Activated CD8-positive, alpha-beta memory T cell treated with anti-CD3 and anti-CD28 coated beads, Interleukin-2, amount 50 U/mL, for 24 hours (primary cell): ENCODE measurements around the gene PRR20A.
"Not testable (repeated sequence)": the region's sequence is repeated elsewhere in the genome, so short reads cannot be mapped to it uniquely, and the experiment has no call there.

Experiments used
- DNase-seq: peaks from one replicate; pipeline ENCODE4 v3.0.0-alpha.2; 2020; ENCODE audit errors: extremely low read depth

PRR20A gene

DNA sequence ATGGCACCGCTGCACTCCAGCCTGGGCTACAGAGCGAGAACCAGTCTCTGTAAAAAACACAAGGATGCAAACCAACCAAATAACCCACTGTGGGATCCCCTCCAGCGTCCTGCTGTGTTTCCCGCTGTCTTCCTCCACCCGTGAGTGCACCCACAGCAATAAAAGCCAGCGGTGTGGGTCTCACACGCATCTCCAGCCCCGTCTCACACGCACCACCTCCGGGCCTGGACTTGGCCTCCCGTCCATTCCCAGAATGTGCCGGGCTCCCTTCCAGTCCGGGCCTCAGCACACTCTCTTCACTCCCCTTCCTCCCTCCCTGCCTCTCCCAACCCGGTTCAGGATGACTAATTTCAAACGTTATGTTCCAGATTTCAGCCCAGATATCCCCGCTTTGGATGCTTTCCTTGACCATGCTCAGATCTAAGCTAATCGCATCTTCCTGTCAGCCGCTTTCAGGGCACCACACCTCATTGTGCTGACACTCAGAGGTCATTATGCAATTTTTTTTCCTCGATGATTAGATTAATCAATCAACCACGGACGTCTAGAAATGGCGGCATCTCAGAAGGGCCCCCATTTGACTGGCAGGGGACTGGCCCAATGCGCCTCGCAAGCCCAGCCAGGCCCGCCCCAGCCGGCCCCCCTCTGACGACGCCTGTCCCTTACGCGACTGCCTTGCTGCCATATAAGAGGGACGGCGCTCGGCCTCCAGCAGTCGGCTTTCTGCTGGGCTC lies at the start of gene PRR20A:
Gene PRR20A (plus strand): TSS at position 684 of the 734 bp plus-strand sequence. CDS start 387 bp downstream, outside the sequence.
- not testable (repeated sequence) for DNase-seq

DNA sequence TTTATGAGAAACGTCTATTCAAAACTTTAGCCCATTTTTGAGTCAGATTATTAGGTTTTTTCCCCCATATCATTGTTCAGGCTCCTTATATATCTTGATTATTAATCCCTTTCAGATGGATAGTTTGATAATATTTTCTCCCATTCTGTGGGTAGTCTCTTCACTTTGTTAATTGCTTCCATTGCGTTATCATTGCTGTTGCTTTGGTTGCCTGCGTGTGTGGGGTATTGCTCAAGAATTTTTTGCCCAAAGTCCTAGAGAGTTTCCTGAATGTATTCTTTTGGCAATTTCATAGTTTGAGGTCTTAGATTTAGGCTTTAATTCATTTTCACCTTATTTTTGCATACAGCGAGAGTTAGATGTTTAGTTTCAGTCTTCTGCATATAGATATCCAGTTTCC lies 25.8 kb upstream of the PRR20A start:
- no peak for DNase-seq

DNA sequence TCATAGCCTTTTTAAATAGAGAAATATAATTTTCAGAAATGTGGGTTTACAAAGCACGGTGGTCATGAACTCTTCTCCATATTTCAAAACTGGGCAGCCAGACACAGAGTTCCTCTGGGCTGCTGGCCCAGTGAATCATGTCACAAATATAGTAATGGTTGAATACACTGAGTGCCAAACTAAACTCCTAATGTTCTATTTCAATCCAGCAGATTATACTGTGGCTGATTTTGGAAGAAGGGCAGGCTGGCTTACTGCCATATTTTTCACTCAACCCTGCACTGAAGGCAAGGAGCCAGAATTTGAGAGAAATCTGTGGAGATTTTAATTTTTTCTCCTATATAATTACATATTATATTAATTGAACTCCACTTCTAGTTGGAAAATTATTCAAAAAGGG lies 17.0 kb upstream of the PRR20A start:
- no peak for DNase-seq

DNA sequence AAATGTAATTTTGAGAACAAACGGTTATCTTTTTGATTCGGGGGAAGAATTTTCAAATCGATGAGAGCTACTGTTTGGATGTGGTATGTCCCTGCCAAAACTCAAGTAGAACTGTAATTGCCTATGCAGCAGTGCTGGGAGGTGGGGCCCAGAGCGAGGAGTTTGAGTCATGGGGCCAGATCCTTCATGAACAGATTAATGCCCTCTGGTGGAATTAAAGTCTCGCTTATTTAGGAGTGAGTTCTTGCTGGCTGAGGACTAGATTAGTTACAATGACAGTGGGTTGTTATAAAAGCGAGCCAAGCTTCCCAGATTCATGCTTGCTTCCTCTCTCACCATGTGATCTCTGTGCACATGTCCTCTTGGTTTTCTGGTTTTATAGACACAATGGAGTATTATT lies 11.8 kb upstream of the PRR20A start:
- no peak for DNase-seq

DNA sequence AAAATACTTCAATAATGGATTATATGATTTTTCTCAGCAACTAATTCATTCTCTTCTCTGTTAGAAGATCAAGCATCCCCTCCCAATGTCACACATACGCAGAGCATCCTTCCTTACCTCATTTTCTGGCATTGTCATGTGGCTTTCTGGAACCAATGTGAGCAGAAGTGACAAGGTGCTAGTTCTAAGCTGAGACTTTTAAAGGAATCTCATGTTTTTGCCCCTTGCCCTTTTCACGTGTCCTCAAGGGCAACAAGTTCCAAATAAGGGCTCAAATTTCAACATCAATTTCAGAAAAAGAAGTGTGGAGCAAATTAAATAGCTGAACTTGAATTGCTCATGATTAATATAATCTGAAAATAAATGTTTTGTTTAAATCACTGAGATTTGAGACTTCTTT lies 4.6 kb upstream of the PRR20A start:
- no peak for DNase-seq

DNA sequence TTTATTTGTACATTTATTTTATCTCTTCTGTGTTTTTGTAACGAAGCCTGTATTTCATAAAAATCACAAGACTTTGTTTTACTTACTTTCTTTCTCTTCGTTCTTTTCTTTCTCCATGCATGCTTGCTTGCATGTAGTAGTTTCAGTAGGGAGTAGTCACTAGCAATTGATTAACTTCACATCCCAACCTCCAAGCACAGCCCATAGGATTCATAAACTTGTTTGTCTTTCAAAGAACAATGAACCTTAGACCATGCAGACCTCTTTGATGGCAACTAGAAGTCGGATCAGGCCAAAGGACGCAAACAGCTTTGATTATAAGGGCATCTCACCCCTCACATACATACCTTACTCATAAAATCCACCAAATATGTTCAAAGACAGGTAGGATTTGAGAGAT lies 3.1 kb upstream of the PRR20A start:
- DNase-seq: no peak

DNA sequence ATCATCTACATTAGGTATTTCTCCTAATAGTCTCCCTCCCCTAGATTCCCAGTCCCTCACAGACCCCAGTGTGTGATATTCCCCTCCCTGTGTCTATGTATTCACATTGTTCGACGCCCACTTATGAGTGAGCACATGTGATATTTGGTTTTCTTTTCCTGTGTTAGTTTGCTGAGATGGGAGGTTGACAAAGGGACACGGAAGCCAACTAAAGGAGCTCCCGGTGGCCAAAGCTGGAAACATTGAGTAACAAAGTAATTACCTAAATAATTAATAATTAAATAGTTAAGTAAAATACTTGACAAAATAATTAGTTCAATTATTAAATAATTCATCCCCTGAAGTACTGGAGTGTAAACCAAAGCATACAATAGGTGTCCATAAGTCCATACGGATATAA lies 1.7 kb upstream of the PRR20A start:
- no peak for DNase-seq

DNA sequence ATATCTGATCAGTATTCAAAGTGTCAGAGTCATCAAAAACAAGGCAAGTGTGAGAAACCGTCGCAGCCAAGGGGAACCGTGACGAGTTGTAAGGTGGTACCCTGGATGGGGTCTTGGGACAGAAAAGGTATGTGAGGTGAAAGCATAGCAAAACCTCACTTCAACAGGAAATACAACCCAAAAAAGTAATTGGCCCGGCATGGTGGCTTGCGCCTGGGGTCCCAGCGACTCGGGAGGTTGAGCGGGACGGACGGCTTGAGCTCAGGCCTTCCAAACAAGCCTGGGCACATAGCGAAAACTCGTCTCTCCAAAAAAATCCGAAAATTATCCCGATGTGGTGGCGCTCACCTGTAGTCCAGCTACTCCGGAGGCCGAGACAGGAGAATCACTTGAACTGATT lies 937 bp upstream of the PRR20A start:
- DNase-seq: not testable (repeated sequence)

DNA sequence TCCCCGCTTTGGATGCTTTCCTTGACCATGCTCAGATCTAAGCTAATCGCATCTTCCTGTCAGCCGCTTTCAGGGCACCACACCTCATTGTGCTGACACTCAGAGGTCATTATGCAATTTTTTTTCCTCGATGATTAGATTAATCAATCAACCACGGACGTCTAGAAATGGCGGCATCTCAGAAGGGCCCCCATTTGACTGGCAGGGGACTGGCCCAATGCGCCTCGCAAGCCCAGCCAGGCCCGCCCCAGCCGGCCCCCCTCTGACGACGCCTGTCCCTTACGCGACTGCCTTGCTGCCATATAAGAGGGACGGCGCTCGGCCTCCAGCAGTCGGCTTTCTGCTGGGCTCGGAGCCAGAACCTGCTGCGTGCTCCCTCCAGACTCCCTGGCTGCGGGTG lies 6.5 kb downstream of the PRR20A start, which contains the start of gene PRR20B:
Gene PRR20B (plus strand): TSS at position 301 of the 400 bp plus-strand sequence. CDS start 387 bp downstream, outside the sequence.
- DNase-seq: not testable (repeated sequence)

DNA sequence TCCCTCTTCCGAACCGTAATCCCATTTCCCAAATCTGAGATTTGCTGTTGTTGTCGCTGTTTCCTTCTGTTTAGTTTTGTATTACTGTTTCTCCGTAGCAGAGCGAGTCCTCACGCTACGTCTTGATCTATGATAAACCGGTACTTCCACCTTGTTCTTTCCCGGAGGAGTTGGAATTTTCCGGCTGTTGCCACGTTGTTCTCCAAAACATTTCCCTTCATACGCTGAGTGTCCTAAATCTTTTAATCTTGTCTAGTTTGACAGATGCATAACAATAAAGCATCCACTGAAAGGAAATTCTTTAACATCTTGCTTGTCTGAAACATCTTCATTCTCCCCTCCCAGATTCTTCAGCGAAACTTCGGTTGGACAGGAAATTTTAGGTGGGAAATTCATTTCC lies 7.4 kb downstream of the PRR20A start:
- DNase-seq: not testable (repeated sequence)

DNA sequence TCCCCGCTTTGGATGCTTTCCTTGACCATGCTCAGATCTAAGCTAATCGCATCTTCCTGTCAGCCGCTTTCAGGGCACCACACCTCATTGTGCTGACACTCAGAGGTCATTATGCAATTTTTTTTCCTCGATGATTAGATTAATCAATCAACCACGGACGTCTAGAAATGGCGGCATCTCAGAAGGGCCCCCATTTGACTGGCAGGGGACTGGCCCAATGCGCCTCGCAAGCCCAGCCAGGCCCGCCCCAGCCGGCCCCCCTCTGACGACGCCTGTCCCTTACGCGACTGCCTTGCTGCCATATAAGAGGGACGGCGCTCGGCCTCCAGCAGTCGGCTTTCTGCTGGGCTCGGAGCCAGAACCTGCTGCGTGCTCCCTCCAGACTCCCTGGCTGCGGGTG lies 13.0 kb downstream of the PRR20A start, which contains the start of gene PRR20C:
Gene PRR20C (plus strand): TSS at position 301 of the 400 bp plus-strand sequence. CDS start 387 bp downstream, outside the sequence.
- DNase-seq: not testable (repeated sequence)

DNA sequence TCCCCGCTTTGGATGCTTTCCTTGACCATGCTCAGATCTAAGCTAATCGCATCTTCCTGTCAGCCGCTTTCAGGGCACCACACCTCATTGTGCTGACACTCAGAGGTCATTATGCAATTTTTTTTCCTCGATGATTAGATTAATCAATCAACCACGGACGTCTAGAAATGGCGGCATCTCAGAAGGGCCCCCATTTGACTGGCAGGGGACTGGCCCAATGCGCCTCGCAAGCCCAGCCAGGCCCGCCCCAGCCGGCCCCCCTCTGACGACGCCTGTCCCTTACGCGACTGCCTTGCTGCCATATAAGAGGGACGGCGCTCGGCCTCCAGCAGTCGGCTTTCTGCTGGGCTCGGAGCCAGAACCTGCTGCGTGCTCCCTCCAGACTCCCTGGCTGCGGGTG lies 19.6 kb downstream of the PRR20A start, which contains the start of gene PRR20D:
Gene PRR20D (plus strand): TSS at position 301 of the 400 bp plus-strand sequence. CDS start 387 bp downstream, outside the sequence.
- not testable (repeated sequence) for DNase-seq

DNA sequence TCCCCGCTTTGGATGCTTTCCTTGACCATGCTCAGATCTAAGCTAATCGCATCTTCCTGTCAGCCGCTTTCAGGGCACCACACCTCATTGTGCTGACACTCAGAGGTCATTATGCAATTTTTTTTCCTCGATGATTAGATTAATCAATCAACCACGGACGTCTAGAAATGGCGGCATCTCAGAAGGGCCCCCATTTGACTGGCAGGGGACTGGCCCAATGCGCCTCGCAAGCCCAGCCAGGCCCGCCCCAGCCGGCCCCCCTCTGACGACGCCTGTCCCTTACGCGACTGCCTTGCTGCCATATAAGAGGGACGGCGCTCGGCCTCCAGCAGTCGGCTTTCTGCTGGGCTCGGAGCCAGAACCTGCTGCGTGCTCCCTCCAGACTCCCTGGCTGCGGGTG lies 26.2 kb downstream of the PRR20A start, which contains the start of gene PRR20E:
Gene PRR20E (plus strand): TSS at position 301 of the 400 bp plus-strand sequence. CDS start 387 bp downstream, outside the sequence.
- not testable (repeated sequence) for DNase-seq

DNA sequence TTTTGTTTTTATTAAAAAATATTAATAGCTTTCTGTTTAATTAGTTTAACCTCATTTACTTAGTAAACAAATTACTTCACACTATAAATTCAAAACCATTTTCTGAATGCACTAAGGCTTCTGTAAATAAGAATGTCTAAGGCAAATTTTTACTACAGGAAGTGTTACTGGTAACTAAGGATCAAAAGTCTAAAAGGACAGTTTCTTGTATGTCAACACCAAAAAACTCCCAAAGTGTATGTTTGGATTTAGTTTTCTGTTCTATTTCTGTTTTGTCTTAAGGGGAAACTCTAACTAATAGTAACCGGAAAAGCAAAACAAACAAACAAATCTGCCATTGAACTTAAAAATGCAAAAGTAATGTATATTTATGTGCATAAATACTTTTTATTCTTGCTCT lies 50.9 kb downstream of the PRR20A start:
- DNase-seq: no peak
